LNCAP (cell line): Measurements from ENCODE around the gene DECR2.

Experiments used
- TF ChIP-seq, protein P1 (sequence below): fragments of 450-650 bp; IDR thresholded peaks from 2 replicates; pipeline ENCODE4 v1.5.1; 2017; ENCODE audit warnings: mild to moderate bottlenecking

DECR2 gene

GRCh38 chr16:379961-380761 lies 21.5 kb upstream of the DECR2 start:
- TF ChIP-seq, protein P1, sequence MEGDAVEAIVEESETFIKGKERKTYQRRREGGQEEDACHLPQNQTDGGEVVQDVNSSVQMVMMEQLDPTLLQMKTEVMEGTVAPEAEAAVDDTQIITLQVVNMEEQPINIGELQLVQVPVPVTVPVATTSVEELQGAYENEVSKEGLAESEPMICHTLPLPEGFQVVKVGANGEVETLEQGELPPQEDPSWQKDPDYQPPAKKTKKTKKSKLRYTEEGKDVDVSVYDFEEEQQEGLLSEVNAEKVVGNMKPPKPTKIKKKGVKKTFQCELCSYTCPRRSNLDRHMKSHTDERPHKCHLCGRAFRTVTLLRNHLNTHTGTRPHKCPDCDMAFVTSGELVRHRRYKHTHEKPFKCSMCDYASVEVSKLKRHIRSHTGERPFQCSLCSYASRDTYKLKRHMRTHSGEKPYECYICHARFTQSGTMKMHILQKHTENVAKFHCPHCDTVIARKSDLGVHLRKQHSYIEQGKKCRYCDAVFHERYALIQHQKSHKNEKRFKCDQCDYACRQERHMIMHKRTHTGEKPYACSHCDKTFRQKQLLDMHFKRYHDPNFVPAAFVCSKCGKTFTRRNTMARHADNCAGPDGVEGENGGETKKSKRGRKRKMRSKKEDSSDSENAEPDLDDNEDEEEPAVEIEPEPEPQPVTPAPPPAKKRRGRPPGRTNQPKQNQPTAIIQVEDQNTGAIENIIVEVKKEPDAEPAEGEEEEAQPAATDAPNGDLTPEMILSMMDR = no peak

- TF ChIP-seq, protein P1 = no peak
Measured at GRCh38 chr16:380762-381011, 21.0 kb upstream of the DECR2 start.

DNA sequence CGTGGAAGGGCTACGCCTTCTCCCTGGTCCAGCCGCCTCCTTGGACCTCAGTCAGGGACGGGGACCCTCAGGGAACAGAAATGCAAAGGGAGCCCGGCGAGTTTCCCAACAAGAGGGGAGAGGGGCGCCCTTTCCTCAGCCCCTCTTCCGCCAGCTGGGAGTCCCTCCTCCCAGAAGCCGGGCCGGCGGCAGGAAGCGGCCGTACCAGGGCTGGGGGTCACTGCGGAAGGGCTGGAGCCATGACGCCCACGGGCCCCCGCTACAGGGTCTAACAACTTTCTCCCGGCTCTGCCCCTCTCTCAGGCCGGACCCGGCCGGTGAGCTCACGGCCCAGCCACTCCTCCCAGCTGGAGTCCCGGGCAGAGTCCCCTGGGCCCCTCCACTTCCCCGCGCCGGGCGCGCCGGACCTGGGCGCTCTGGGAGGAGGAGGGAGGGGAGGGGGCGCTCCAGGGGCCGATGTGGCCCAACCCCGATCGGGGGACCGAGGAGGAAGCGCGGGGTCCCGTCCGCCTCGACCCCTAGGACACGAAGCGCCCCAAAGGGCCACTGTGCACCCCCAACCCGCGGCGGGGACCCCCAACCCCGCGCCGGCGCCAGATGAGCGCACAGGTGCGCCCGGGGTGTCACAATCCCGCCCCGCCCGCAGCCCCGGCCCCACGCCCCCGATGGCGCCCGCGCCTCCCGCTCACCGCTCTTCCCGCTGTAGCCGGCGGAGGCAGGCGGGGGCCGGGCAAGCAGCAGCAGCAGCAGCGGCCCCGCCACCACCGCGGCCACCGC lies 20.5 kb upstream of the DECR2 start:
- TF ChIP-seq, protein P1 = no peak

GRCh38 chr16:381789-382717 lies 19.6 kb upstream of the DECR2 start, which contains the start of gene PGAP6:
Gene PGAP6 (minus strand): TSS chr16:381978. CDS start chr16:381821, 157 bp downstream.
- TF ChIP-seq, protein P1 = no peak

DNA sequence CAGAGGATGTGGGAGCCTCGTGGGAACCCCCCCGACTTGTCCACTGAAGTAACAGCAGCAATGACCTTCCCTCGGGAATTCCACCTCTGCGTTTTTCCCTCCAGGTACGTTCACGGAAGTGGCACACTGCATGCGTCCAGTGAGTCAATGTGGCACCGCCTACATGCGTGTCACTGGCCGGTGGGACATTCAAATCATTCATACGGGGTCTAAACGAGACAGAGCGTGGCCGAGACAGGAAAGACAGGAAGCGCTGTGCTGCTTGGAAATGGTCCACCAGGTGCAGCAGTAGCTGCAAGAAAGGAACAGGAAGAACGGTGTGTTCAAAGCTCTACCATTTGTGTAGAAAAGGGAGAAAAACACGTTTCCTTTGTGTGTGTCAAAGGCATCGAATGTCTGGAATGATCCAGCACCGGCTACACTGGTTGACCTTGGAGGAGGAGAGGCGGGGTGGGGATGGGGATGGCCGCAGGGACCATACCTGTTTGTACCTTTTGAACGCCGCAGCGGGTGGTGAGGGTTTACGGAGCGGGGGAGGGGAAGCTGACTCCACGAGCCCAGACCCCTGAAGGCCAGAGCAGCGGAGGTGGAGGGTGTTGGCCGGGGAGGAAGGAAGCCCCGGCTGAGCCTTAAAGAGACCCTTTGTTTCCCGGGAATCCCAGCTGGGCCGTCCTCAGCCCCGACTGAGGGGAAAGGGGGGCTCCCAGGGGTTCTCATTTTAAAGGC lies 18.2 kb upstream of the DECR2 start:
- TF ChIP-seq, protein P1 = no peak

DNA sequence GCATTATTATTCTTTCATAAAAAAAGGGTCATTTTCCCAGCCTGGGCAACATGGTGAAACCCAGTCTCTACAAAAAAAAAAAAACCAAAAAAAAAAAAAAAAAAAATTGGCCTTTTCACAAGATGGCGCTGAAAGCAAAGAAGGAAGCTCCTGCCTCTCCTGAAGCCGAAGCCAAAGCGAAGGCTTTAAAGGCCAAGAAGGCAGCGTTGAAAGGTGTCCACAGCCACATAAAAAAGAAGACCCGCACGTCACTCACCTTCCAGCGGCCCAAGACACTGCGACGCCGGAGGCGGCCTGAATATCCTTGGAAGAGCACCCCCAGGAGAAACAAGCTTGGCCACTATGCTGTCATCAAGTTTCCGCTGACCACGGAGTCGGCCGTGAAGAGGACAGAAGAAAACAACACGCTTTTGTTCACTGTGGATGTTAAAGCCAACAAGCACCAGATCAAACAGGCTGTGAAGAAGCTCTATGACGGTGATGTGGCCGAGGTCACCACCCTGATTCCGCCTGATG lies 15.0 kb upstream of the DECR2 start:
- TF ChIP-seq, protein P1 = no peak; the same call in 1 of the 2 replicates
